IMR-90 (cell line): ENCODE measurements around the gene EMC9. TPM values are rescaled to one million over a fixed set of nuclear protein-coding genes. Genes with fewer than 3 reads are reported as not detected.
A peak's percentile ranks its signal among the peaks of the same experiment; 100 is the strongest.

Experiments
- ATAC-seq: fragments of 200-7000 bp; cut with Tn5 transposase; 2 replicates; pipeline ENCODE4 v1.9.1; 2020; ENCODE audit warnings: low read depth, mild to moderate bottlenecking, moderate library complexity
- BruUV-seq: library from RNA; stranded (reverse); fragments of 400-500 nt; replicated peaks from 2 replicates; lab custom pipeline; 2021; lab: Mats Ljungman, UMichigan
- CTCF ChIA-PET: fragments of 300-600 bp; formaldehyde crosslinking; extraction: SDS; loops from one replicate; lab custom pipeline; 2021; ENCODE audit warnings: antibody characterized with exemption; lab: Yijun Ruan, JAX
- POLR2A ChIA-PET: fragments of 300-600 bp; sonication (Branson Sonifier 250); formaldehyde crosslinking; loops from one replicate; lab custom pipeline; 2022; ENCODE audit warnings: antibody characterized with exemption; ENCODE audit not compliant: unreplicated experiment; lab: Charles Lee
- DNase-seq: peaks from one replicate; pipeline ENCODE4 v3.0.0; 2013
- H2AFZ ChIP-seq: replicated peaks from 2 replicates; pipeline ENCODE3; 2013; ENCODE audit warnings: low read length, mild to moderate bottlenecking; ENCODE audit not compliant: poor library complexity
- H2AK5ac ChIP-seq: 2 replicates; pipeline ENCODE4 v1.6.1; 2013; ENCODE audit warnings: low read depth, low read length, inconsistent platforms
- H2AK9ac ChIP-seq: replicated peaks from 2 replicates; pipeline ENCODE3; 2013; ENCODE audit warnings: mild to moderate bottlenecking, low read depth, low read length, moderate library complexity; ENCODE audit not compliant: poor library complexity
- H2BK120ac ChIP-seq: 2 replicates; pipeline ENCODE4 v1.6.1; 2013; ENCODE audit warnings: low read depth, low read length, inconsistent platforms
- H2BK15ac ChIP-seq: 3 replicates; pipeline ENCODE4 v1.6.1; 2013; ENCODE audit warnings: low read depth, low read length, inconsistent platforms
- H2BK20ac ChIP-seq: 2 replicates; pipeline ENCODE4 v1.6.1; 2013; ENCODE audit warnings: low read depth, mild to moderate bottlenecking, inconsistent platforms, low read length, moderate library complexity
- H2BK5ac ChIP-seq: 2 replicates; pipeline ENCODE4 v1.6.1; 2013; ENCODE audit warnings: mild to moderate bottlenecking, low read depth, low read length, inconsistent platforms; ENCODE audit not compliant: poor library complexity, severe bottlenecking
- H3K14ac ChIP-seq: replicated peaks from 2 replicates; pipeline ENCODE4 v1.6.1; 2013; ENCODE audit warnings: low read depth, low read length, inconsistent platforms
- H3K18ac ChIP-seq: 2 replicates; pipeline ENCODE4 v1.6.1; 2013; ENCODE audit warnings: low read depth, low read length, control low read depth
- H3K23ac ChIP-seq: 2 replicates; pipeline ENCODE4 v1.6.1; 2013; ENCODE audit warnings: low read depth, low read length, inconsistent platforms
- H3K27ac ChIP-seq: 2 replicates; pipeline ENCODE4 v1.5.1; 2013; ENCODE audit warnings: mild to moderate bottlenecking, control low read depth, low read length; ENCODE audit not compliant: insufficient read depth
- H3K27me3 ChIP-seq: 2 replicates; pipeline ENCODE4 v1.6.1; 2013; ENCODE audit warnings: low read length; ENCODE audit not compliant: control insufficient read depth, insufficient read depth
- H3K36me3 ChIP-seq: 2 replicates; pipeline ENCODE4 v1.6.1; 2013; ENCODE audit warnings: low read length, mixed read lengths; ENCODE audit not compliant: control insufficient read depth, insufficient read depth
- H3K4ac ChIP-seq: 2 replicates; pipeline ENCODE4 v1.6.1; 2013; ENCODE audit warnings: low read depth, low read length, inconsistent platforms
- H3K4me1 ChIP-seq: 2 replicates; pipeline ENCODE4 v1.6.1; 2013; ENCODE audit warnings: low read length, mixed read lengths; ENCODE audit not compliant: control insufficient read depth, insufficient read depth
- H3K4me2 ChIP-seq: 2 replicates; pipeline ENCODE4 v1.6.1; 2013; ENCODE audit warnings: low read depth, mild to moderate bottlenecking, control low read depth, low read length, moderate library complexity
- H3K4me3 ChIP-seq: 2 replicates; pipeline ENCODE4 v1.5.1; 2013; ENCODE audit warnings: low read depth, mild to moderate bottlenecking, control low read depth, low read length, moderate library complexity; ENCODE audit not compliant: insufficient read depth
- H3K56ac ChIP-seq: 2 replicates; pipeline ENCODE4 v1.6.1; 2013; ENCODE audit warnings: low read length, inconsistent platforms; ENCODE audit not compliant: insufficient read depth; ENCODE audit errors: extremely low read depth
- H3K79me1 ChIP-seq, 2 experiments: 2 replicates each; pipeline ENCODE4 v1.6.1; 2013; ENCODE audit warnings: low read length in 2 of 2, inconsistent platforms in 1 of 2, low read depth in 1 of 2
- H3K9ac ChIP-seq: 2 replicates; pipeline ENCODE4 v1.6.1; 2013; ENCODE audit warnings: low read depth, low read length, control low read depth
- H3K9me1 ChIP-seq: 2 replicates; pipeline ENCODE4 v1.6.1; 2013; ENCODE audit warnings: low read length, inconsistent platforms; ENCODE audit not compliant: insufficient read depth
- H3K9me3 ChIP-seq: 2 replicates; pipeline ENCODE4 v1.6.1; 2013; ENCODE audit warnings: low read length; ENCODE audit not compliant: control insufficient read depth, insufficient read depth
- H4K20me1 ChIP-seq: 2 replicates; pipeline ENCODE4 v1.6.1; 2013; ENCODE audit warnings: low read length, inconsistent platforms; ENCODE audit not compliant: insufficient read depth
- H4K5ac ChIP-seq: 2 replicates; pipeline ENCODE4 v1.6.1; 2013; ENCODE audit warnings: mild to moderate bottlenecking, low read depth, low read length, control low read depth
- H4K8ac ChIP-seq, 2 experiments: 2 replicates each; pipeline ENCODE4 v1.6.1; 2013; ENCODE audit warnings: low read depth in 2 of 2, low read length in 2 of 2, control low read depth in 1 of 2, inconsistent platforms in 1 of 2
- H4K91ac ChIP-seq: 2 replicates; pipeline ENCODE4 v1.6.1; 2013; ENCODE audit warnings: low read depth, low read length, inconsistent platforms; ENCODE audit not compliant: insufficient read depth
- BHLHE40 ChIP-seq: fragments of 150-350 bp; IDR thresholded peaks from 2 replicates; pipeline ENCODE4 v1.6.1; 2016; ENCODE audit warnings: mild to moderate bottlenecking, low read depth, low read length
- CHD1 ChIP-seq: IDR thresholded peaks from 2 replicates; pipeline ENCODE4 v1.6.1; 2012; ENCODE audit warnings: low read depth, low read length, improper control_type of control experiment
- FOS ChIP-seq: fragments of 150-350 bp; IDR thresholded peaks from 2 replicates; pipeline ENCODE4 v1.6.1; 2016; ENCODE audit warnings: low read depth, low read length
- MAZ ChIP-seq: IDR thresholded peaks from 2 replicates; pipeline ENCODE4 v1.6.1; 2012; ENCODE audit warnings: low read depth, mild to moderate bottlenecking, low read length, improper control_type of control experiment, moderate library complexity, borderline replicate concordance
- MXI1 ChIP-seq: IDR thresholded peaks from 2 replicates; pipeline ENCODE4 v1.6.1; 2012; ENCODE audit warnings: low read depth, mild to moderate bottlenecking, low read length, moderate library complexity, borderline replicate concordance
- RAD21 ChIP-seq: IDR thresholded peaks from 2 replicates; pipeline ENCODE4 v1.6.1; 2012; ENCODE audit warnings: low read length, improper control_type of control experiment
- RCOR1 ChIP-seq: IDR thresholded peaks from 2 replicates; pipeline ENCODE4 v1.6.1; 2012; ENCODE audit warnings: mild to moderate bottlenecking, low read length, improper control_type of control experiment; ENCODE audit not compliant: insufficient replicate concordance
- WGBS, 2 experiments: methylation state at CpG; one replicate each; pipeline versions ENCODE4 v1.1.5 to v1.1.7; 2013; ENCODE audit warnings: missing lambda C conversion rate in 2 of 2; ENCODE audit not compliant: insufficient read length in 1 of 2; ENCODE audit errors: extremely low coverage in 2 of 2; 5-methylcytosine and 5-hydroxymethylcytosine counted together
- dilution Hi-C: fragments of 300-500 bp; cut with HindIII; formaldehyde crosslinking; loops from one replicate; pipeline ENCODE4 v1.14.3; 2018; ENCODE audit warnings: low sequenced_read_pairs; ENCODE audit not compliant: unreplicated experiment
- in situ Hi-C: fragments of 300-500 bp; cut with MboI; formaldehyde crosslinking; loops from 3 replicates; pipeline ENCODE4 v1.14.3; 2019; ENCODE audit warnings: low sequenced_read_pairs, inconsistent platforms, mixed read lengths
- intact Hi-C: fragments of 100-400 bp; cut with micrococcal nuclease; formaldehyde crosslinking; loops from 2 replicates; pipeline ENCODE4 v1.10.0; 2022
- polyA plus RNA-seq, 3 experiments: library from polyadenylated mRNA; depleted of rRNA; stranded (reverse); fragments of >200 nt; gene quantifications; 2 replicates each; pipeline ENCODE4 v1.2.3, GENCODE V29; 2012; ENCODE audit warnings: low replicate concordance in 1 of 3
- total RNA-seq: library from RNA; depleted of rRNA; stranded (reverse); fragments of >200 nt; gene quantifications from 2 replicates; pipeline ENCODE4 v1.2.3, GENCODE V29; 2012
- TF ChIP-seq, protein P1 (sequence below): fragments of 150-350 bp; IDR thresholded peaks from 2 replicates; pipeline ENCODE4 v1.6.1; 2016; ENCODE audit warnings: low read depth, mild to moderate bottlenecking, low read length, moderate library complexity, borderline replicate concordance
- TF ChIP-seq, protein P2 (sequence below): conservative IDR thresholded peaks from 2 replicates; pipeline ENCODE4 v1.5.1; 2012; ENCODE audit warnings: mild to moderate bottlenecking, low read depth, low read length, improper control_type of control experiment

EMC9 gene
- total and polyA plus RNA-seq, 2 of the 4 experiments (the other 2 are of a cell fraction) = 15.1 to 19.2 TPM

- POLR2A ChIA-PET = no interaction called here
- no peak overlapping the region for H2AK5ac ChIP-seq
- intact Hi-C loops (no loop called here), dilution Hi-C loops (no loop called here), in situ Hi-C loops (no loop called here)
- H3K4me1 ChIP-seq = peaks cover 7% of the 10 kb centered on the region
- ATAC-seq = no peak
- TF ChIP-seq MXI1 (no peak), MAZ (no peak), BHLHE40 (no peak), RCOR1 (no peak), CHD1 (no peak), RAD21 (no peak), FOS (no peak)
- TF ChIP-seq, protein P1, sequence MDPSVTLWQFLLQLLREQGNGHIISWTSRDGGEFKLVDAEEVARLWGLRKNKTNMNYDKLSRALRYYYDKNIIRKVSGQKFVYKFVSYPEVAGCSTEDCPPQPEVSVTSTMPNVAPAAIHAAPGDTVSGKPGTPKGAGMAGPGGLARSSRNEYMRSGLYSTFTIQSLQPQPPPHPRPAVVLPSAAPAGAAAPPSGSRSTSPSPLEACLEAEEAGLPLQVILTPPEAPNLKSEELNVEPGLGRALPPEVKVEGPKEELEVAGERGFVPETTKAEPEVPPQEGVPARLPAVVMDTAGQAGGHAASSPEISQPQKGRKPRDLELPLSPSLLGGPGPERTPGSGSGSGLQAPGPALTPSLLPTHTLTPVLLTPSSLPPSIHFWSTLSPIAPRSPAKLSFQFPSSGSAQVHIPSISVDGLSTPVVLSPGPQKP = no peak
- TF ChIP-seq, protein P2, sequence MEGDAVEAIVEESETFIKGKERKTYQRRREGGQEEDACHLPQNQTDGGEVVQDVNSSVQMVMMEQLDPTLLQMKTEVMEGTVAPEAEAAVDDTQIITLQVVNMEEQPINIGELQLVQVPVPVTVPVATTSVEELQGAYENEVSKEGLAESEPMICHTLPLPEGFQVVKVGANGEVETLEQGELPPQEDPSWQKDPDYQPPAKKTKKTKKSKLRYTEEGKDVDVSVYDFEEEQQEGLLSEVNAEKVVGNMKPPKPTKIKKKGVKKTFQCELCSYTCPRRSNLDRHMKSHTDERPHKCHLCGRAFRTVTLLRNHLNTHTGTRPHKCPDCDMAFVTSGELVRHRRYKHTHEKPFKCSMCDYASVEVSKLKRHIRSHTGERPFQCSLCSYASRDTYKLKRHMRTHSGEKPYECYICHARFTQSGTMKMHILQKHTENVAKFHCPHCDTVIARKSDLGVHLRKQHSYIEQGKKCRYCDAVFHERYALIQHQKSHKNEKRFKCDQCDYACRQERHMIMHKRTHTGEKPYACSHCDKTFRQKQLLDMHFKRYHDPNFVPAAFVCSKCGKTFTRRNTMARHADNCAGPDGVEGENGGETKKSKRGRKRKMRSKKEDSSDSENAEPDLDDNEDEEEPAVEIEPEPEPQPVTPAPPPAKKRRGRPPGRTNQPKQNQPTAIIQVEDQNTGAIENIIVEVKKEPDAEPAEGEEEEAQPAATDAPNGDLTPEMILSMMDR = no peak
- H3K79me1 ChIP-seq = peaks cover 12 to 40% of the 10 kb centered on the region in 2 experiments; a peak in 3 of 4 replicates
- DNase-seq = no peak
- no peaks in the 10 kb centered on the region for H4K20me1 ChIP-seq
- no peak overlapping the region for H2BK20ac ChIP-seq
- no peak overlapping the region for H4K5ac ChIP-seq
- no peak overlapping the region for H3K4me2 ChIP-seq
- H3K56ac ChIP-seq = no peak overlapping the region
- 100% methylated on average over 4 of the region's 14 CpGs; no CpG with 5 or more reads in 1 of the 2 experiments for WGBS, 2 experiments
- H2BK5ac ChIP-seq = no peak overlapping the region
- peaks cover 9% of the 10 kb centered on the region for H3K9me1 ChIP-seq
- H4K8ac ChIP-seq = no peak overlapping the region
- H3K36me3 ChIP-seq = peaks cover 60% of the 10 kb centered on the region
- H3K27me3 ChIP-seq = no peaks in the 10 kb centered on the region
- BruUV-seq = no TSS peak
- no peak overlapping the region for H3K27ac ChIP-seq
- no peak overlapping the region for H2BK120ac ChIP-seq
- no peak overlapping the region for H3K18ac ChIP-seq
- no peak overlapping the region for H3K23ac ChIP-seq
- H3K9ac ChIP-seq = no peak overlapping the region
- no peak overlapping the region for H3K14ac ChIP-seq
- no peak overlapping the region for H3K4ac ChIP-seq
- peak overlapping the region; percentile 28 for H2AK9ac ChIP-seq
- CTCF ChIA-PET = no interaction called here
- no peaks in the 10 kb centered on the region for H3K9me3 ChIP-seq
- H2BK15ac ChIP-seq = no peak overlapping the region
- H3K4me3 ChIP-seq = no peak overlapping the region
- no peak overlapping the region for H2AFZ ChIP-seq
- no peak overlapping the region for H4K91ac ChIP-seq
Measured at GRCh38 chr14:24164518-24164991, 23.2 kb upstream of the EMC9 start.
